ENCODE measurements around the gene NDUFA11. TPM values are rescaled to one million over a fixed set of nuclear protein-coding genes. Genes with fewer than 3 reads are reported as not detected.
"Not testable (repeated sequence)": the region's sequence is repeated elsewhere in the genome, so short reads cannot be mapped to it uniquely, and the experiment has no call there.

The NDUFA11 gene
- total RNA-seq, 1 donor from 2014 or later, result 239 TPM

DNA sequence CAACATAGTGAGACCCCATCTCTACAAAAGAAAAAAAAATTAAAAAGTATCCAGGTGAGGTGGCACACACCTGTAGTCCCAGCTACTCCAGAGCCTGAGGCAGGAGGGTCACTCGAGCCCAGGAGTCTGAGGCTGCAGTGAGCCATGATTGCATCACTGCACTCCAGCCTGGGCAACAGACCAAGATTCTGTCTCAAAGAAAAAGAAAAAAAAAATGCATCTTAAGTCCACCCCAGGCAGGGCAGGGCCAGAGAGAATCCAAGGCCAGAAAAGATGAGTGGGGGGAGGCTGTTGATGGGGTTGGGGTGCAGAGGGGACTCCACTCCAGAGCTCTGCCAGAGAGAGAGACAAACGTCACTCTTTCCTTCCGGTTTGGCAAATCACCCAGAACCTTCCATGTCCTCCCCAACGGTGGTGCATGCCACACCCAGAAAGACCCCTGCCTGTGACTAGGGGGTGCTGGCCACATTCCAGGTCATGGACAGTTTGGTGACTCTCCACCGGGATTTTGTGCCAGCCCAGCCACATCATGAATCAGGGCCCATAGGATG is 52.8 kb downstream of the NDUFA11 start:
- TF ChIP-seq, protein P1, sequence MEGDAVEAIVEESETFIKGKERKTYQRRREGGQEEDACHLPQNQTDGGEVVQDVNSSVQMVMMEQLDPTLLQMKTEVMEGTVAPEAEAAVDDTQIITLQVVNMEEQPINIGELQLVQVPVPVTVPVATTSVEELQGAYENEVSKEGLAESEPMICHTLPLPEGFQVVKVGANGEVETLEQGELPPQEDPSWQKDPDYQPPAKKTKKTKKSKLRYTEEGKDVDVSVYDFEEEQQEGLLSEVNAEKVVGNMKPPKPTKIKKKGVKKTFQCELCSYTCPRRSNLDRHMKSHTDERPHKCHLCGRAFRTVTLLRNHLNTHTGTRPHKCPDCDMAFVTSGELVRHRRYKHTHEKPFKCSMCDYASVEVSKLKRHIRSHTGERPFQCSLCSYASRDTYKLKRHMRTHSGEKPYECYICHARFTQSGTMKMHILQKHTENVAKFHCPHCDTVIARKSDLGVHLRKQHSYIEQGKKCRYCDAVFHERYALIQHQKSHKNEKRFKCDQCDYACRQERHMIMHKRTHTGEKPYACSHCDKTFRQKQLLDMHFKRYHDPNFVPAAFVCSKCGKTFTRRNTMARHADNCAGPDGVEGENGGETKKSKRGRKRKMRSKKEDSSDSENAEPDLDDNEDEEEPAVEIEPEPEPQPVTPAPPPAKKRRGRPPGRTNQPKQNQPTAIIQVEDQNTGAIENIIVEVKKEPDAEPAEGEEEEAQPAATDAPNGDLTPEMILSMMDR (conservative IDR thresholded peaks at IDR 0.05), result no peak
- DNase-seq (ENCODE audit: low read depth, low spot score), result no peak
- Mint-ChIP-seq H3K36me3 (ENCODE audit: low read depth) (no peaks in the 10 kb centered on the region), H3K27ac (ENCODE audit: unreplicated experiment) (no peak overlapping the region), H3K27me3 (ENCODE audit: low read depth) (peaks cover 7% of the 10 kb centered on the region), H3K9me3 (no peaks in the 10 kb centered on the region), H3K4me3 (no peak overlapping the region), H3K4me1 (no peaks in the 10 kb centered on the region)

DNA sequence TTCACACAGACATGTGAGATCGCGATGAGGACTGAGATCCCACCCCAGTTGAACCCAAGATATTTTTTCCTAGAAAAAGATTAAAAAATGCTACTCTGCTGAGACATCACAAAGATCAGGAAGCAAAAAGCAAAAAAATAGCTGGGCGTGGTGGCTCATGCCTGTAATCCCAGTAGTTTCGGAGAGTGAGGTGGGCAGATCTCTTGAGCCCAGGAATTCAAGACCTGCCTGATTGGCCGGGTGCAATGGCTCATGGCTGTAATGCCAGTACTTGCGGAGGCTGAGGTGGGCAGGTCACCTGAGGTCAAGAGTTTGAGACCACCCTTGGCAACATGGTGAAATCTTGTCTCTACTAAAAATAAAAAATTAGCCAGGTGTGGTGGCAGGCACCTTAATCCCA is 53.4 kb downstream of the NDUFA11 start:
- no peak overlapping the region for H3K4me3 Mint-ChIP-seq
- DNase-seq (ENCODE audit: low read depth, low spot score), result no peak
- H3K36me3 Mint-ChIP-seq (ENCODE audit: low read depth), result no peaks in the 10 kb centered on the region
- TF ChIP-seq, protein P1 (conservative IDR thresholded peaks at IDR 0.05), result no peak
- no peaks in the 10 kb centered on the region for H3K4me1 Mint-ChIP-seq
- H3K27me3 Mint-ChIP-seq (ENCODE audit: low read depth), result peaks cover 7% of the 10 kb centered on the region
- no peaks in the 10 kb centered on the region for H3K9me3 Mint-ChIP-seq
- no peak overlapping the region for H3K27ac Mint-ChIP-seq (ENCODE audit: unreplicated experiment)

DNA sequence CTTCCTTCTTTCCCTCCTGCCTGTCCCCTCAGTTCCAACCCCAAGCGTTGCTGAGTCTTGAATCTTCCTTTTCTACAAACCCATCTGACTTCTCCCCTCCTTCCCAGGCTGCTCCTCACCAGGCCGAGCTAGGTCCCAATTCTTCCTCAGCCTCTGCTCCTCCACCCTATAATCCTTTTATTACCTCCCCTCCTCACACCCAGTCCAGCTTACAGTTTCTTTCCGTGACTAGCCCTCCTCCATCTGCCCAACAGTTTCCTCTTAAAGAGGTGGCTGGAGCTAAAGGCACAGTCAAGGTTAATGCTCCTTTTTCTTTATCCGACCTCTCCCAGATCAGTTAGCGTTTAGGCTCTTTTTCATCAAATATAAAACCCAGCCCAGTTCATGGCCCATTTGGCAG is 55.0 kb downstream of the NDUFA11 start:
- H3K27me3 Mint-ChIP-seq (ENCODE audit: low read depth); H3K27ac Mint-ChIP-seq (ENCODE audit: unreplicated experiment); H3K36me3 Mint-ChIP-seq (ENCODE audit: low read depth); H3K4me3 Mint-ChIP-seq; H3K9me3 Mint-ChIP-seq; H3K4me1 Mint-ChIP-seq; DNase-seq (ENCODE audit: low read depth, low spot score): not testable (repeated sequence)

DNA sequence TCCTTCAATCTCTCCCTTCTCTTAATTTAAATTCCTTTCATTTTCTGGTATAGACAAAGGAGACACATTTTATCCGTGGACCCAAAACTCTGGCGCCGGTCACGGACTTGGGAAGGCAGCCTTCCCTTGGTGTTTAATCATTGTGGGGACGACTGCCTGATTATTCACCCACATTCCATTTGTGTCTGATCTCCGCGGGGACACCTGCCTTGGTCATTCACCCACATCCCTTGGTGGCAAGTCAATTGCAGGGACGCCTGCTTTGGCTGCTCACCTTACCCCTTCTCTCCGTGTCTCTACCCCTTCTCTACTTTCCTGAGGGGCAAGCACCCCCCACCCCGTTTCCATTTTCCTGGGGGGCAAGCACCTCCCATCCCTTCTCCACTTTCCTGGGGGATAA is 55.7 kb downstream of the NDUFA11 start:
- H3K27ac Mint-ChIP-seq (ENCODE audit: unreplicated experiment); H3K27me3 Mint-ChIP-seq (ENCODE audit: low read depth); H3K36me3 Mint-ChIP-seq (ENCODE audit: low read depth); DNase-seq (ENCODE audit: low read depth, low spot score); H3K4me3 Mint-ChIP-seq; H3K9me3 Mint-ChIP-seq; H3K4me1 Mint-ChIP-seq: not testable (repeated sequence)

Other genes with a start within 250 kb of the NDUFA11 start
- gene MICOS13, start 223.3 kb downstream of the NDUFA11 start, total RNA-seq, result 23.2 and 25.6 TPM in 2 replicates
- gene HSD11B1L, start 222.8 kb downstream of the NDUFA11 start, total RNA-seq, result 16.0 and 21.7 TPM in 2 replicates
- 1,029 and 1,097 TPM in 2 replicates for gene RPL36, start 213.5 kb downstream of the NDUFA11 start, total RNA-seq
- 89.9 and 93.2 TPM in 2 replicates for gene LONP1, start 183.6 kb downstream of the NDUFA11 start, total RNA-seq
- not detected in 2 replicates for gene CATSPERD, start 183.2 kb downstream of the NDUFA11 start, total RNA-seq
- 6.7 and 6.8 TPM in 2 replicates for gene PRR22, start 119.0 kb downstream of the NDUFA11 start, total RNA-seq
- 65.1 and 67.2 TPM in 2 replicates for gene DUS3L, start 112.6 kb downstream of the NDUFA11 start, total RNA-seq
- gene NRTN, start 98.7 kb downstream of the NDUFA11 start, total RNA-seq, result 4.4 and 4.8 TPM in 2 replicates
- gene FUT6, start 64.1 kb downstream of the NDUFA11 start, total RNA-seq, result not detected in 2 replicates
- gene FUT3, start 52.3 kb downstream of the NDUFA11 start, total RNA-seq, result not detected in 2 replicates
- gene FUT5, start 33.2 kb downstream of the NDUFA11 start, total RNA-seq, result not detected in 2 replicates
- 0.89 and 1.7 TPM in 2 replicates for gene VMAC, start 1.1 kb upstream of the NDUFA11 start, total RNA-seq
- 1.6 and 2.6 TPM in 2 replicates for gene CAPS, start 10.5 kb upstream of the NDUFA11 start, total RNA-seq
- gene RANBP3, start 74.3 kb upstream of the NDUFA11 start, total RNA-seq, result 121 and 122 TPM in 2 replicates
- 17.2 and 19.2 TPM in 2 replicates for gene RFX2, start 206.7 kb upstream of the NDUFA11 start, total RNA-seq
- gene ACSBG2, start 231.9 kb upstream of the NDUFA11 start, total RNA-seq, result not detected in 2 replicates